Left lung (tissue), 10 donors: ENCODE results near the gene CLMN. TPM values are rescaled to one million over a fixed set of nuclear protein-coding genes. Genes with fewer than 3 reads are reported as not detected.
A peak's percentile ranks its signal among the peaks of the same experiment; 100 is the strongest.

Experiments
- ATAC-seq: fragments of 200-7000 bp; cut with Tn5 transposase; one replicate; pipeline ENCODE4 v1.9.1; 2020; ENCODE audit warnings: moderate library complexity
- DNase-seq, 4 donors: peaks; one replicate each; pipeline ENCODE4 v3.0.0-alpha.2; 2013 to 2020
- H3K27ac ChIP-seq, 2 donors: fragments of 200-600 bp; sonication (generic) in 1 of 2; one replicate each; pipeline versions ENCODE4 v1.5.0 to v1.8.0; 2020 to 2021
- H3K27me3 ChIP-seq, 2 donors: fragments of 200-600 bp; sonication (generic) in 1 of 2; one replicate each; pipeline versions ENCODE4 v1.5.0 to v1.8.0; 2020 to 2021
- H3K36me3 ChIP-seq, 2 donors: fragments of 200-600 bp; sonication (generic) in 1 of 2; one replicate each; pipeline versions ENCODE4 v1.5.0 to v1.8.0; 2020 to 2021
- H3K4me1 ChIP-seq, 2 donors: fragments of 200-600 bp; one replicate each; pipeline ENCODE4 v1.8.0; 2021
- H3K4me3 ChIP-seq, 2 donors: fragments of 200-600 bp; sonication (generic) in 1 of 2; one replicate each; pipeline versions ENCODE4 v1.5.0 to v1.8.0; 2020 to 2021; ENCODE audit warnings: mild to moderate bottlenecking in 1 of 2
- H3K9me3 ChIP-seq, 2 donors: fragments of 200-600 bp; sonication (generic) in 1 of 2; one replicate each; pipeline versions ENCODE4 v1.5.0 to v1.8.0; 2020 to 2021
- intact Hi-C, 2 donors: fragments of 100-400 bp; cut with DNase I; formaldehyde crosslinking; loops; one replicate each; pipeline versions ENCODE4 v1.11.2 to v1.14.2; 2022
- polyA plus RNA-seq, 6 donors: library from polyadenylated mRNA; unstranded; fragments of 120-200 nt; gene quantifications; one replicate each; pipeline ENCODE4 v1.2.1, GENCODE V29; 2013; ENCODE audit not compliant: insufficient read length in 6 of 6
- total RNA-seq, 2 donors: library from RNA; stranded (reverse); fragmentation: NEBNext Ultra II Directional; extraction: Animal tissue kit (Norgen Biotek cat#: 25700); gene quantifications; one replicate each; pipeline ENCODE4 v1.2.1, GENCODE V29; 2021
- TF ChIP-seq, protein P1 (sequence below), 2 donors: fragments of 200-600 bp; sonication (generic) in 1 of 2; IDR thresholded peaks; one replicate each; pipeline versions ENCODE4 v1.5.0 to v1.8.0; 2021; ENCODE audit warnings: antibody characterized with exemption in 2 of 2
- donor health status: DM: no; HTN: yes; CAD: no.
- donor health status: DM: no; HTN: no; CAD: no.

Gene CLMN
- total and polyA plus RNA-seq, 8 donors: 10.3 to 30.0 (median 12.6) TPM

GRCh38 chr14:95262511-95262891 lies 57.2 kb downstream of the CLMN start:
- Histone ChIP-seq H3K4me1 (peaks cover 4 to 12% of the 10 kb centered on the region in 2 donors), H3K27ac (no peak overlapping the region), H3K4me3 (no peak overlapping the region), H3K27me3 (no peaks in the 10 kb centered on the region), H3K9me3 (no peaks in the 10 kb centered on the region), H3K36me3 (no peaks in the 10 kb centered on the region)
- intact Hi-C loops: no loop called here
- DNase-seq: no peak
- TF ChIP-seq, protein P1, sequence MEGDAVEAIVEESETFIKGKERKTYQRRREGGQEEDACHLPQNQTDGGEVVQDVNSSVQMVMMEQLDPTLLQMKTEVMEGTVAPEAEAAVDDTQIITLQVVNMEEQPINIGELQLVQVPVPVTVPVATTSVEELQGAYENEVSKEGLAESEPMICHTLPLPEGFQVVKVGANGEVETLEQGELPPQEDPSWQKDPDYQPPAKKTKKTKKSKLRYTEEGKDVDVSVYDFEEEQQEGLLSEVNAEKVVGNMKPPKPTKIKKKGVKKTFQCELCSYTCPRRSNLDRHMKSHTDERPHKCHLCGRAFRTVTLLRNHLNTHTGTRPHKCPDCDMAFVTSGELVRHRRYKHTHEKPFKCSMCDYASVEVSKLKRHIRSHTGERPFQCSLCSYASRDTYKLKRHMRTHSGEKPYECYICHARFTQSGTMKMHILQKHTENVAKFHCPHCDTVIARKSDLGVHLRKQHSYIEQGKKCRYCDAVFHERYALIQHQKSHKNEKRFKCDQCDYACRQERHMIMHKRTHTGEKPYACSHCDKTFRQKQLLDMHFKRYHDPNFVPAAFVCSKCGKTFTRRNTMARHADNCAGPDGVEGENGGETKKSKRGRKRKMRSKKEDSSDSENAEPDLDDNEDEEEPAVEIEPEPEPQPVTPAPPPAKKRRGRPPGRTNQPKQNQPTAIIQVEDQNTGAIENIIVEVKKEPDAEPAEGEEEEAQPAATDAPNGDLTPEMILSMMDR (IDR thresholded peaks at IDR 0.05): no peak
- no peak for ATAC-seq

DNA sequence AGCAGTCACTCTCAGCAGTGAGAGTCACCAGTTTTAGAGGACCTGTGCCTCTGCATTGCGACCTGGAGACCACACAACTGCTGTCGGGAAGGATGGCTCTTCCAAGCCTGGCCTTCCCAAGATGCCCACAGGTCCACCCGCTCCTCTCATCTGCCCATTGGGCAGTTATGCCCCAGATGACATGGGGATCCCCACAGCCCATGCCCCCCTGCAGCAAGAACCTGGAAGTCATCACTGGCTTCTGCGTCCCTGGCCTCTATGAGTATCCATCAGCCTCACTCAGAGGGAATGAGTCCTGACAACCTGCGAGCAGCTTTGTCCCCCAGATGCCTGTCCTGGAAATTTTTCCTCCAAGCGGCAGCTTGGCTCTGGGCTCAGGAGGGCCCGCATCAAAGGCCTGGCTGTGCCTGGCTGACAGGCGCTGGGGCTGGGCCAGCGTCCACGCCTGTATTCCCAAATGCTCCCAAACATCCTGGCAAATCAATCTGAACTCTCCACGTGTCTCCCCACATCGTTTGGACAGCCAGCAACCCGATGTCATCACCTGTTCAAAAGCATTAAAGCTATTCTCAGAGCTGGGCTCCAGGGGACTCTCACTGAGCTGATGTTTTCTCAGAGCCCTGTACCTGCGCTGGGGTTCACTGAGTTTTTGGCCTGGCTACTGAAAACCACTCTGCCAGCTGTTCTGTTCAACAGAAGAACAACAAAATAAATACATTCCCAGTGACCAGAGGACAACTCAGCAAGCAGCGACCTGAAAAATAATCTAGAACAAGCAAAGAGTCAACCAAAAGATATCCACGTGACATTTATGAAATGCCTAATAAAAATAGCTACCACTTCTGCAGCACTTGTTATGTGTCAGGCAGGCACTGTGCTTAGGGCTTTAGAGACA lies 57.8 kb downstream of the CLMN start:
- intact Hi-C loops: no loop called here
- no peaks in the 10 kb centered on the region for H3K9me3 ChIP-seq
- TF ChIP-seq, protein P1 (IDR thresholded peaks at IDR 0.05): no peak
- peaks cover 4 to 12% of the 10 kb centered on the region in 2 donors for H3K4me1 ChIP-seq
- DNase-seq (no peak), ATAC-seq (peak; percentile 18)
- H3K27ac ChIP-seq: no peak overlapping the region
- no peaks in the 10 kb centered on the region for H3K36me3 ChIP-seq
- no peak overlapping the region for H3K4me3 ChIP-seq
- no peaks in the 10 kb centered on the region for H3K27me3 ChIP-seq

DNA sequence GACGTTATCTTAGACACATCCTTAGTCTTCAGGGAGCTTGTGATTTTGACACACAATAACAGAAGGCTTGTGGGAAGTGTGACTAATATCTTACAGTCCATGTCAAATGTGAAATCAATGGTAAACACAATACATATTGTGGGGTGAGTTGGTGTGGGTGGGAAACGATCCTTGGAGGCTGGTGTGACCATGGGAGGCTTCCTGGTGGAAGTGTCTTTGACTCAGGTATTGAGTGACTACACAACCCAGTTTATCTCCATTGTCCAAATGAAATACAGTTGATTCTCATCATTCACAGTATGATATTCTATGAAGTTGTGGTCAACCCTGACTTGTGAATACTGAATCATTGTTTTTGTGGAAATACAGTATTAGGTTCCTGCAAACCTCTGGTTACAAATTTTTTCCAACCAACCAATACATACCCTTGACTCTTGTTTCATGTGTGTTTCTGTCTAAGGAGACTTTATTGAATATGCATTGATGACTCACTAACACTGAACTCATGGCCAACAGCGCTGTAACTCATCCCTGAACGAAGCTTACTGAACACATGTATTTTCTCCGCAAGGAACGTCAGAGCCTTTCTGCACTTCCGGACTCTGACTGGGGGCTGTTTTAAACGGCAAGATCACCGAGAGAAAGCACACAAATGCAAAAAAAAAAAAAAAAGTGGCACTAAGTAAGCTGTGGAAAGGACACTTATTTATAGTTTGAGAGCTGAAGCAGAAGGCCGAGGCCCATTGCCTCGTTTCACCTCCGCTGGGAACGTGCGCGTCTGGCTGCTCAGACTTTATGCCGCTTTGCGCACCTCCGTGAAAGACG lies 59.0 kb downstream of the CLMN start:
- no peak for ATAC-seq
- Histone ChIP-seq H3K9me3 (no peaks in the 10 kb centered on the region), H3K27me3 (no peaks in the 10 kb centered on the region), H3K36me3 (no peaks in the 10 kb centered on the region), H3K4me1 (peaks cover 4 to 15% of the 10 kb centered on the region in 2 donors), H3K4me3 (no peak overlapping the region), H3K27ac (no peak overlapping the region)
- intact Hi-C loops: no loop called here
- DNase-seq: no peak
- TF ChIP-seq, protein P1 (IDR thresholded peaks at IDR 0.05): no peak

DNA sequence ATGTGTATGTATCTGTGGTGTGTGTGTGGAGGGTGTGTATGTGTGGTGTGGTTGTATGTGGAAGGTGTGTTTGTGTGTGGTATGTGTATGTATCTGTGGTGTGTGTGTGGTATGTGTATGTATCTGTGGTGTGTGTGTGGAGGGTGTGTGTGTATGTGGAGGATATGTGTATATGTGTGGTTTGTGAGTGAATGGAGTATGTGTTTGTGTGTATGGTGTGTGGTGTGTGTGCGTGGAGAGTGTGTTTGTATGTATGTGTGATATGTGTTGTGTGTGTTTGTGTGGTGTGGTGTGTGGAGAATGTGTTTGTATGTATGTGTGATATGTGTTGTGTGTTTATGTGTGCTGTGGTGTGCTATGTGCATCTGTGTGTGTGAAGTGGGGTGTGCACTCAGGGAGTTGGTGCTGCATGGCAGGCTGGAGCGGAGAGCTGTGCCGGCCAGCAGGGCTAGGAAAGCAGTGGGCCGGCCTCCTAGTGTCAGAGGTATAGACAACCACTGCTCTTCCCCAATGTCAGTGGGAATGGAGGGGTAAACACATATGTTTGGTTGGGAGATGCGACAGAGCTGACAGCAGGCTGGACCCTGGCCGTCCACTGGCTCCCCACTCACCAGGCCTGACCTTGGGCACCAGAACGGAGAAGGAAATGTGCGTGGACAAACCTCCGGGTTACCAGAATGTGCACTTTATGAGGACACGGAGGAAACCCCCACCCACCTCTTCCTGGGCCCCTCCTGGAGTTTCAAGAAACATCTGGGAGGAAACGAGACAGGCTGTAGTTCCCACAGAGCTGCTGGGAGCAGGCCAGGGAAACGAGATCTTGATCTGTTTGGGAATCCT lies 60.7 kb downstream of the CLMN start:
- ATAC-seq (no peak), DNase-seq (no peak)
- Histone ChIP-seq H3K27ac (no peak overlapping the region), H3K4me3 (no peak overlapping the region), H3K36me3 (no peaks in the 10 kb centered on the region), H3K9me3 (no peaks in the 10 kb centered on the region), H3K4me1 (peaks cover 0 to 15% of the 10 kb centered on the region in 2 donors), H3K27me3 (no peaks in the 10 kb centered on the region)
- TF ChIP-seq, protein P1 (IDR thresholded peaks at IDR 0.05): no peak
- intact Hi-C loops: no loop called here
